HG03025 (cell line): ENCODE measurements around the gene NHS.
A peak's percentile ranks its signal among the peaks of the same experiment; 100 is the strongest.

Experiments
- ATAC-seq: cut with Tn5 transposase; IDR thresholded peaks from one replicate; pipeline ENCODE4 v1.9.1; 2021; ENCODE audit warnings: mild to moderate bottlenecking, moderate library complexity; ENCODE audit not compliant: unreplicated experiment, low FRiP score

NHS gene

GRCh38 chrX:17535229-17535628 is 160.2 kb downstream of the NHS start:
- ATAC-seq: no peak

- ATAC-seq: no peak
Observed at GRCh38 chrX:17537723-17538243, 162.8 kb downstream of the NHS start.

GRCh38 chrX:17542123-17542522 is 167.1 kb downstream of the NHS start:
- ATAC-seq: no peak

- no peak for ATAC-seq
Observed at GRCh38 chrX:17544821-17545220, 169.8 kb downstream of the NHS start.

GRCh38 chrX:17546356-17546755 is 171.4 kb downstream of the NHS start:
- no peak for ATAC-seq

GRCh38 chrX:17547658-17548057 is 172.7 kb downstream of the NHS start:
- ATAC-seq: peak; percentile 70

- ATAC-seq: no peak
Observed at GRCh38 chrX:17549107-17549651, 174.2 kb downstream of the NHS start.

- no peak for ATAC-seq
Observed at GRCh38 chrX:17550011-17550410, 175.0 kb downstream of the NHS start.

GRCh38 chrX:17552044-17552650 is 177.1 kb downstream of the NHS start:
- no peak for ATAC-seq

- ATAC-seq: no peak
Observed at GRCh38 chrX:17553469-17553868, 178.5 kb downstream of the NHS start.

- no peak for ATAC-seq
Observed at GRCh38 chrX:17553961-17554482, 179.0 kb downstream of the NHS start.

- no peak for ATAC-seq
Observed at GRCh38 chrX:17554914-17555313, 179.9 kb downstream of the NHS start.

GRCh38 chrX:17555846-17556245 is 180.8 kb downstream of the NHS start:
- ATAC-seq: no peak

- no peak for ATAC-seq
Observed at GRCh38 chrX:17559728-17560379, 184.9 kb downstream of the NHS start.

GRCh38 chrX:17560385-17560784 is 185.4 kb downstream of the NHS start:
- ATAC-seq: no peak

- no peak for ATAC-seq
Observed at GRCh38 chrX:17563076-17563475, 188.1 kb downstream of the NHS start.

GRCh38 chrX:17563515-17563914 is 188.5 kb downstream of the NHS start:
- ATAC-seq: no peak

- no peak for ATAC-seq
Observed at GRCh38 chrX:17564689-17565409, 189.8 kb downstream of the NHS start.

GRCh38 chrX:17566740-17567139 is 191.7 kb downstream of the NHS start:
- no peak for ATAC-seq

- ATAC-seq: no peak
Observed at GRCh38 chrX:17567187-17567586, 192.2 kb downstream of the NHS start.

GRCh38 chrX:17567821-17568220 is 192.8 kb downstream of the NHS start:
- ATAC-seq: no peak
